ENCODE data around the gene EXD3.

Gene EXD3

DNA sequence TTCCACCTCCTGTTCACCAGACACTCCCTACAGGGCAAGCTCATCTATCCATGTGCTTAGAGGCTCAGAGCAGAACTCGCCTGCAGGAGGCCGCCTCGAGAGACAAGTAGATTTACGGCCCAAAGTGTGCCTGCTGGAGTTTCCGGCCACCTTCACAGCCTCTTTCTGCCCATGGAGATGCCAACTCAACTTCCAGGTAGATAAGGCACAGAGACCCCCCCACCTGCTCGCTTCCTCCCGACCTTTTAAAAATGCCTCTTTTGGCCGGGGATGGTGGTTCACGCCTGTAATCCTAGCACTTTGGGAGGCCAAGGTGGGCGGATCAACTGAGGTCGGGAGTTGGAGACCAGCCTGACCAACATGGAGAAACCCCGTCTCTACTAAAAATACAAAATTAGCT, 46.6 kb downstream of the EXD3 start:
- Histone ChIP-seq H3K4me3 (ENCODE audit: low read depth, low read length) (no peak overlapping the region), H3K27me3 (no peaks in the 10 kb centered on the region; the same call in 1 of the 2 replicates), H3K9me3 (peaks cover 7% of the 10 kb centered on the region), H3K4me1 (peaks cover 10% of the 10 kb centered on the region; the same call in 1 of the 2 replicates), H3K36me3 (no peaks in the 10 kb centered on the region)
- TF ChIP-seq, protein P1, sequence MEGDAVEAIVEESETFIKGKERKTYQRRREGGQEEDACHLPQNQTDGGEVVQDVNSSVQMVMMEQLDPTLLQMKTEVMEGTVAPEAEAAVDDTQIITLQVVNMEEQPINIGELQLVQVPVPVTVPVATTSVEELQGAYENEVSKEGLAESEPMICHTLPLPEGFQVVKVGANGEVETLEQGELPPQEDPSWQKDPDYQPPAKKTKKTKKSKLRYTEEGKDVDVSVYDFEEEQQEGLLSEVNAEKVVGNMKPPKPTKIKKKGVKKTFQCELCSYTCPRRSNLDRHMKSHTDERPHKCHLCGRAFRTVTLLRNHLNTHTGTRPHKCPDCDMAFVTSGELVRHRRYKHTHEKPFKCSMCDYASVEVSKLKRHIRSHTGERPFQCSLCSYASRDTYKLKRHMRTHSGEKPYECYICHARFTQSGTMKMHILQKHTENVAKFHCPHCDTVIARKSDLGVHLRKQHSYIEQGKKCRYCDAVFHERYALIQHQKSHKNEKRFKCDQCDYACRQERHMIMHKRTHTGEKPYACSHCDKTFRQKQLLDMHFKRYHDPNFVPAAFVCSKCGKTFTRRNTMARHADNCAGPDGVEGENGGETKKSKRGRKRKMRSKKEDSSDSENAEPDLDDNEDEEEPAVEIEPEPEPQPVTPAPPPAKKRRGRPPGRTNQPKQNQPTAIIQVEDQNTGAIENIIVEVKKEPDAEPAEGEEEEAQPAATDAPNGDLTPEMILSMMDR (IDR thresholded peaks at IDR 0.05; ENCODE audit: low read depth, low read length) = no peak
- DNase-seq = no peak

DNA sequence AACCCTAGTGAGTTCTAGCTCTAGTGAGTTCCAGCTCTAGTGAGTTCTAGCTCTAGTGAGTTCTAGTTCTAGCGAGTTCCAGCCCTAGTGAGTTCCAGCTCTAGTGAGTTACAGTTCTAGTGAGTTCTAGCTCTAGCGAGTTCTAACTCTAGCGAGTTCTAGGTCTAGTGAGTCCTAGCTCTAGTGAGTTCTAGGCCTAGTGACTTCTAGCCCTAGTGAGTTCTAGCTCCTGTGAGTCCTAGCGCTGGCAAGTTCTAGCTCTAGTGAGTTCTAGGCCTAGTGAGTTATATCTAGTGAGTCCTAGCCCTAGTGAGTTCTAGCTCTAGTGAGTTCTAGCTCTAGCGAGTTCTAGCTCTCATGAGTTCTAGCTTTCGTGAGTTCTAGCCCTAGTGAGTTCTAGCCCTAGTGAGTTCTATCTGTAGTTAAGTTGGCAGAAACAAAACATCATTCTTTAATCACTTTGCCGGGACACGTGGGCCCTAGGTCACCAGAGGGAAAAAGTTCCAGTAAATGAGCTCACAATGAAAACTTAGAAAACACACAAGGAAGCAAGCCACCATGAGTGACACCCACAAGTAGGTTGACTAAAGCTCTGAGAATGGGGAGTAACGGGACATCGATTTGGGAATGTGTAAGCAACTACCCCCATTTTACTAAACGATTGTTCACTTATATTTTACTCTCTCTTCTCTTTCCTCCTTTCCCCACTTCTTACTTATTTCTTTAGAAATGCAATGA, 47.5 kb downstream of the EXD3 start:
- Histone ChIP-seq H3K4me1 (peaks cover 10% of the 10 kb centered on the region; the same call in 1 of the 2 replicates), H3K4me3 (ENCODE audit: low read depth, low read length) (no peak overlapping the region), H3K36me3 (no peaks in the 10 kb centered on the region), H3K27me3 (no peaks in the 10 kb centered on the region; the same call in 1 of the 2 replicates), H3K9me3 (peaks cover 7% of the 10 kb centered on the region)
- TF ChIP-seq, protein P1 (IDR thresholded peaks at IDR 0.05; ENCODE audit: low read depth, low read length) = no peak
- DNase-seq = no peak

DNA sequence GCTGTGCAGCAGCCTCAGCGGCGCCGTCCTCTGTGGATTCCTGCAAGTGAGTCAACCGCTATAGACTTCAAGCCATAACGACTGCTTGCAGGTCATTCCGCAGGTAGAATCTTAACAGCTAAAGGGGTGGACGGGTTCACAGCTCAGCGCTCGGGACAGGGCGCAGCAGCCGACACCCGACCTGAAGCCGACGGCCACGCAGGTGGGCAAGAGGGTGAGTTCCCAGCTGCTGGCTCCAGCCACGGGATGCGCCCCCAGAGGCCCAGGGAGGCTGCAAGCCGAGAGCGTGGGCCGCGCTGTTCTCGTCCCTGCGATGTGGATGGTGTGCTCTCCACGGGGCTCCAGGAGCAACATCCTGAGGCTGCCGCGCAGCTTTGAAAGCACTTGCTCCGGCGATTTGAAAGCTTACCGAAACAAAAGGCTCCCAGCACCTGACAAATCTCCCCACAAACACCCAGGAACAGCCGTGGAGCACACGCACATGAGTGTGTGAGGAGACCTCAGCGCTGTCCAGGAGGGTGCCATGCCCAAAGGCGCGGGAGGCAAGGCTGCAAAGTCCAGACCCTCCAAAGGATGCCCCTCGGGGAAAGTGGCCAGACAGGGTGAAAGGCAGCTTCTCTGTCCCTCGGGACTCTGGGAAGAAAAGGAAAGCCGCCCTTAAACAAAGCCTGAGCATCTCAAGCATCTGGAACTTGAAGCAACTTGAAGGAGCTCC, 48.7 kb downstream of the EXD3 start:
- peaks cover 10% of the 10 kb centered on the region; the same call in 1 of the 2 replicates for H3K4me1 ChIP-seq
- H3K9me3 ChIP-seq = peaks cover 7% of the 10 kb centered on the region
- no peaks in the 10 kb centered on the region for H3K36me3 ChIP-seq
- no peak for DNase-seq
- H3K4me3 ChIP-seq (ENCODE audit: low read depth, low read length) = no peak overlapping the region
- H3K27me3 ChIP-seq = no peaks in the 10 kb centered on the region; the same call in 1 of the 2 replicates
- TF ChIP-seq, protein P1 (IDR thresholded peaks at IDR 0.05; ENCODE audit: low read depth, low read length) = no peak

DNA sequence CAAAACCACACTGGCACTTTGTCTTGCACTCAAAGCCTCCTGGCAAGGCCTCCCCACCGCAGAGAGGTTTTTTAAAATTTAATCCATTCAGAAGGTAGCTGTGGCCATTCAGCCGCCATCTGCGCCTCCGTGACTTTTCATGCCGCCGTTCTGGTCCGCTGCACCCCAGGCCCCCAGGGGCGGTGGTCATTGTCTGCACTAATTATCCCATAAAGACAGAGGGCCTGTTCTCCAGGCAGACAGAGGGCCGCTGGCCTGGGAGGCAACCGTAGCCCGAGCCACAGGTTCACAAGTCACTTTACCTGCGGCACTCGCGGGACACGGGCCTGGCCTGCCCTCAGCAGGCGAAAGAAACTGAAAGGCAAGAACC, 49.4 kb downstream of the EXD3 start:
- H3K27me3 ChIP-seq = no peaks in the 10 kb centered on the region; the same call in 1 of the 2 replicates

DNA sequence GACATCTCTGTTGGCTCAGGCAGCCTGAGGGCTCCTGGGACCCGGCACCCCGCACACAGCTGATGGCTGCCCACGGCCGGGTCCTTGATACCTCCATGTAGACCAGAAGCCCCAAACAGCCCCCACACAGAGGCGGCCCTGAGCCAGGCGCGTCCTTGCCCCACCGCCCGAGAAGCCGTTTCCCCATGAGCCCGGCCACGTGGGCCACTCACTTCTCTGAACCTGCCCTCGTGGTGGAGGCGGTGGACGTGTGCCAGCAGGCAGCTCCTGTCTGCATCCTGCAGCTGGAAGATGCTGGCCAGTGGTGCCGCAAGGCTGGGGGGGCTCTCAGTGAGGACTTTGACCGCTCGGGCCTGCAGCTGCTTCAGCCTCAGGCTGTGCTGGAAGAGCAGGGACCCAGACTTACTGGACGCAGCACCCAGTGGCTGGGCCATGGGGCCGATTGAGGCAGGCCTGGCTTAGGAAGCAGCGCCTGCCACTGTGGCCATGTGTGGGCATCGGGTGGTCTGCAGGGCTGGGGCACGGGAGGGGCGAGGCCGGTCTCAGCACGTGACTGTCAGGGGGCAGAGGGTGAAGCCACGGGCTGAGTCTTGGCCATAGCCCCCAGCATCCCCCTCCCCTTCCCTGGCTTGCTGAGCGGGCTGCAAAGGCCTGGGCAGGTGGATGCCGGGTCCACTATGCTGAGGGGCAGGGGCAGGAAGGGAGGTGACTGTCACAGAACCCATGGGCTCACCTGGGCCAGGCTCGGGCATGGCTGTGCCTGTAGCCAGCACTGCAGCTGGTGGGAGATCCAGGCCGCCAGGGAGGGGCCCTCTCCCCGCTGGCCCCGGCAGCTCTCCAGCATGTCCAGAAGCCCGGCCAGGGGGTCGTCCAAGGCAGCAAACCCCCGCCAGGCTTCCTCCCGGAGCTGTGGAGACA, 50.0 kb downstream of the EXD3 start:
- Histone ChIP-seq H3K4me1 (peaks cover 10% of the 10 kb centered on the region; the same call in 1 of the 2 replicates), H3K4me3 (ENCODE audit: low read depth, low read length) (no peak overlapping the region), H3K36me3 (no peaks in the 10 kb centered on the region), H3K27me3 (no peaks in the 10 kb centered on the region; the same call in 1 of the 2 replicates), H3K9me3 (peaks cover 7% of the 10 kb centered on the region)
- TF ChIP-seq, protein P1 (IDR thresholded peaks at IDR 0.05; ENCODE audit: low read depth, low read length) = no peak
- DNase-seq = peak; percentile 68

More for the DNA sequence above, 49.4 kb downstream of the EXD3 start:
- peak; percentile 68 for DNase-seq
- Histone ChIP-seq H3K4me3 (ENCODE audit: low read depth, low read length) (no peak overlapping the region), H3K36me3 (no peaks in the 10 kb centered on the region), H3K9me3 (peaks cover 7% of the 10 kb centered on the region), H3K4me1 (peaks cover 10% of the 10 kb centered on the region; the same call in 1 of the 2 replicates)
- TF ChIP-seq, protein P1 (IDR thresholded peaks at IDR 0.05; ENCODE audit: low read depth, low read length) = no peak
